ENCODE data around the gene LRRC8D.

LRRC8D gene

GRCh38 chr1:89898150-89898549, 77.3 kb downstream of the LRRC8D start:
- DNase-seq, result no peak

- no peak for DNase-seq
Measured at GRCh38 chr1:89898695-89899470, 78.1 kb downstream of the LRRC8D start.

- DNase-seq, result no peak
Measured at GRCh38 chr1:89900323-89900722, 79.5 kb downstream of the LRRC8D start.

GRCh38 chr1:89900791-89901708, 80.2 kb downstream of the LRRC8D start:
- DNase-seq, result no peak

GRCh38 chr1:89901957-89902669, 81.3 kb downstream of the LRRC8D start:
- DNase-seq, result no peak

GRCh38 chr1:89903550-89903949, 82.7 kb downstream of the LRRC8D start:
- DNase-seq, result no peak

- DNase-seq, result no peak
Measured at GRCh38 chr1:89904219-89904980, 83.6 kb downstream of the LRRC8D start.

GRCh38 chr1:89905395-89906058, 84.7 kb downstream of the LRRC8D start:
- DNase-seq, result no peak

- no peak for DNase-seq
Measured at GRCh38 chr1:89906088-89906487, 85.3 kb downstream of the LRRC8D start.

- DNase-seq, result no peak
Measured at GRCh38 chr1:89907727-89908212, 86.9 kb downstream of the LRRC8D start.

- DNase-seq, result no peak
Measured at GRCh38 chr1:89908273-89908671, 87.4 kb downstream of the LRRC8D start.

GRCh38 chr1:89908672-89909436, 88.0 kb downstream of the LRRC8D start:
- DNase-seq, result no peak

GRCh38 chr1:89910268-89910667, 89.4 kb downstream of the LRRC8D start:
- DNase-seq, result no peak

GRCh38 chr1:89910780-89911179, 89.9 kb downstream of the LRRC8D start:
- no peak for DNase-seq

GRCh38 chr1:89911191-89911991, 90.6 kb downstream of the LRRC8D start:
- no peak for DNase-seq

GRCh38 chr1:89912073-89912472, 91.2 kb downstream of the LRRC8D start:
- no peak for DNase-seq

GRCh38 chr1:89913353-89914095, 92.7 kb downstream of the LRRC8D start:
- no peak for DNase-seq

GRCh38 chr1:89917353-89917752, 96.5 kb downstream of the LRRC8D start:
- DNase-seq, result no peak

GRCh38 chr1:89918127-89918793, 97.4 kb downstream of the LRRC8D start:
- no peak for DNase-seq

Data from CD4-positive, alpha-beta T cell treated with Interleukin-6 for 4 hours (primary cell).